Stimulated activated naive CD4-positive, alpha-beta T cell (primary cell): ENCODE data around the gene MSMB.

ENCODE experiments used
- DNase-seq, 6 experiments: peaks; one replicate each; lab custom pipeline; 2025; lab: John Stamatoyannopoulos, UW

MSMB gene

GRCh38 chr10:46033602-46034011 lies 12.5 kb downstream of the MSMB start:
- no peak for DNase-seq

GRCh38 chr10:46031648-46032532 lies 14.2 kb downstream of the MSMB start:
- no peak for DNase-seq

- peak; percentile 85 to 96 (median 93) for DNase-seq
Measured at GRCh38 chr10:46030091-46030937, 15.8 kb downstream of the MSMB start, which contains the start of gene NCOA4. NCOA4 (minus strand) TSS chr10:46030623; CDS start chr10:46016680, 13,943 bp downstream.

- no peak for DNase-seq
Measured at GRCh38 chr10:46029461-46030030, 16.5 kb downstream of the MSMB start.

GRCh38 chr10:46028584-46029460 lies 17.2 kb downstream of the MSMB start:
- DNase-seq: peak in 4 of 6 experiments; percentile 13 to 54 (median 40)

- no peak for DNase-seq
Measured at GRCh38 chr10:46026106-46026505, 20.0 kb downstream of the MSMB start.

GRCh38 chr10:46025406-46025805 lies 20.7 kb downstream of the MSMB start:
- DNase-seq: no peak

- DNase-seq: no peak
Measured at GRCh38 chr10:46024948-46025347, 21.1 kb downstream of the MSMB start.

GRCh38 chr10:46022978-46023702 lies 22.9 kb downstream of the MSMB start:
- DNase-seq: peak; percentile 41 to 84 (median 61)

GRCh38 chr10:46020344-46020657 lies 25.8 kb downstream of the MSMB start:
- DNase-seq: no peak

GRCh38 chr10:46019569-46020343 lies 26.3 kb downstream of the MSMB start:
- DNase-seq: peak in 2 of 6 experiments; percentile 5 to 34

- DNase-seq: no peak
Measured at GRCh38 chr10:46019177-46019528, 26.9 kb downstream of the MSMB start.

- no peak for DNase-seq
Measured at GRCh38 chr10:46018453-46019176, 27.5 kb downstream of the MSMB start.

- DNase-seq: no peak
Measured at GRCh38 chr10:46017733-46018132, 28.3 kb downstream of the MSMB start.

GRCh38 chr10:46016811-46017210 lies 29.3 kb downstream of the MSMB start:
- no peak for DNase-seq

- DNase-seq: no peak
Measured at GRCh38 chr10:46016190-46016589, 29.9 kb downstream of the MSMB start.

GRCh38 chr10:46014683-46015405 lies 31.2 kb downstream of the MSMB start:
- DNase-seq: no peak

GRCh38 chr10:46014206-46014605 lies 31.9 kb downstream of the MSMB start:
- no peak for DNase-seq

GRCh38 chr10:46012746-46013145 lies 33.3 kb downstream of the MSMB start:
- no peak for DNase-seq
